Osteoblast (primary cell): ENCODE results near the gene TMEM59. TPM values are rescaled to one million over a fixed set of nuclear protein-coding genes. Genes with fewer than 3 reads are reported as not detected.
"Not testable (repeated sequence)": the region's sequence is repeated elsewhere in the genome, so short reads cannot be mapped to it uniquely, and the experiment has no call there.

Experiments used
- DNase-seq: peaks from one replicate; pipeline ENCODE4 v3.0.0; 2011; ENCODE audit warnings: low spot score, mixed read lengths; ENCODE audit not compliant: insufficient read length; ENCODE audit errors: missing footprints
- H2AFZ ChIP-seq: 2 replicates; pipeline ENCODE4 v1.6.0; 2011; ENCODE audit warnings: mild to moderate bottlenecking, low read length
- H3K27ac ChIP-seq: 2 replicates; pipeline ENCODE4 v1.5.1; 2011; ENCODE audit warnings: mild to moderate bottlenecking, low read depth, low read length, moderate library complexity
- H3K27me3 ChIP-seq: 2 replicates; pipeline ENCODE4 v1.6.0; 2012; ENCODE audit warnings: mild to moderate bottlenecking, control low read depth, inconsistent platforms, low read length, moderate library complexity; ENCODE audit not compliant: insufficient read depth
- H3K36me3 ChIP-seq: 2 replicates; pipeline ENCODE4 v1.5.1; 2011; ENCODE audit warnings: mild to moderate bottlenecking, low read length, control low read depth, moderate library complexity; ENCODE audit not compliant: insufficient read depth
- H3K4me1 ChIP-seq: 2 replicates; pipeline ENCODE4 v1.5.1; 2011; ENCODE audit warnings: mild to moderate bottlenecking, low read length, control low read depth, moderate library complexity; ENCODE audit not compliant: insufficient read depth
- H3K4me2 ChIP-seq: 2 replicates; pipeline ENCODE4 v1.6.0; 2011; ENCODE audit warnings: mild to moderate bottlenecking, low read length; ENCODE audit not compliant: insufficient read depth
- H3K4me3 ChIP-seq: fragments of 200-600 bp; sonication (generic); 3 replicates; pipeline ENCODE4 v1.5.1; 2012; ENCODE audit warnings: mild to moderate bottlenecking, low read length, inconsistent platforms; ENCODE audit not compliant: insufficient read depth
- H3K79me2 ChIP-seq: 2 replicates; pipeline ENCODE4 v1.6.0; 2012; ENCODE audit warnings: mild to moderate bottlenecking, low read length, control low read depth, inconsistent platforms; ENCODE audit not compliant: insufficient read depth
- H3K9me3 ChIP-seq: 2 replicates; pipeline ENCODE4 v1.5.1; 2011; ENCODE audit warnings: low read depth, low read length, control low read depth
- H4K20me1 ChIP-seq: 2 replicates; pipeline ENCODE4 v1.6.0; 2012; ENCODE audit warnings: mild to moderate bottlenecking, low read length, control low read depth; ENCODE audit not compliant: insufficient read depth
- CTCF ChIP-seq: IDR thresholded peaks from 2 replicates; pipeline ENCODE4 v1.5.1; 2011; ENCODE audit warnings: mild to moderate bottlenecking, low read depth, low read length, moderate library complexity; ENCODE audit errors: extremely low read depth
- total RNA-seq: library from RNA; depleted of rRNA; stranded (reverse); fragments of >200 nt; gene quantifications from 2 replicates; pipeline ENCODE4 v1.2.3, GENCODE V29; 2012

Gene TMEM59
- total RNA-seq, 1 donor, result 356 TPM

GRCh38 chr1:54028306-54029251 is 24.4 kb downstream of the TMEM59 start:
- Histone ChIP-seq H3K9me3 (no peaks in the 10 kb centered on the region), H3K4me3 (no peak overlapping the region)
- DNase-seq, result no peak

GRCh38 chr1:54027848-54028247 is 25.2 kb downstream of the TMEM59 start:
- Histone ChIP-seq H3K4me1 (no peaks in the 10 kb centered on the region), H4K20me1 (no peaks in the 10 kb centered on the region), H3K4me2 (no peak overlapping the region), H3K79me2 (no peaks in the 10 kb centered on the region), H3K27ac (no peak overlapping the region), H3K9me3 (no peaks in the 10 kb centered on the region), H2AFZ (no peak overlapping the region), H3K36me3 (peaks cover 14% of the 10 kb centered on the region), H3K4me3 (no peak overlapping the region), H3K27me3 (no peaks in the 10 kb centered on the region)
- DNase-seq, result peak; percentile 78
- no peak for TF ChIP-seq CTCF

More at GRCh38 chr1:54028306-54029251, 24.4 kb downstream of the TMEM59 start:
- Histone ChIP-seq H3K27me3 (no peaks in the 10 kb centered on the region), H2AFZ (no peak overlapping the region), H3K36me3 (peaks cover 14% of the 10 kb centered on the region), H3K79me2 (no peaks in the 10 kb centered on the region), H3K4me1 (no peaks in the 10 kb centered on the region), H3K4me2 (no peak overlapping the region), H3K27ac (no peak overlapping the region), H4K20me1 (no peaks in the 10 kb centered on the region)
- TF ChIP-seq CTCF, result no peak

GRCh38 chr1:54024811-54025210 is 28.2 kb downstream of the TMEM59 start:
- not testable (repeated sequence) for H4K20me1 ChIP-seq, H3K4me2 ChIP-seq, H3K27me3 ChIP-seq, H3K4me3 ChIP-seq, H2AFZ ChIP-seq, H3K27ac ChIP-seq, H3K4me1 ChIP-seq, DNase-seq, H3K36me3 ChIP-seq, H3K9me3 ChIP-seq, H3K79me2 ChIP-seq

GRCh38 chr1:54024358-54024757 is 28.6 kb downstream of the TMEM59 start:
- no peak overlapping the region for H2AFZ ChIP-seq

GRCh38 chr1:54019562-54020176 is 33.3 kb downstream of the TMEM59 start:
- not testable (repeated sequence) for H3K4me3 ChIP-seq, H3K79me2 ChIP-seq, H3K4me1 ChIP-seq, H3K36me3 ChIP-seq, H3K9me3 ChIP-seq, DNase-seq, H4K20me1 ChIP-seq, H3K4me2 ChIP-seq, H2AFZ ChIP-seq, H3K27ac ChIP-seq
- peaks cover 18% of the 10 kb centered on the region for H3K27me3 ChIP-seq

More at GRCh38 chr1:54024358-54024757, 28.6 kb downstream of the TMEM59 start:
- no peak overlapping the region for H3K4me3 ChIP-seq
- no peak overlapping the region for H3K27ac ChIP-seq
- no peaks in the 10 kb centered on the region for H3K4me1 ChIP-seq
- no peak overlapping the region for H3K4me2 ChIP-seq
- H3K27me3 ChIP-seq, result no peaks in the 10 kb centered on the region
- no peaks in the 10 kb centered on the region for H4K20me1 ChIP-seq
- no peak for TF ChIP-seq CTCF
- DNase-seq, result no peak
- H3K36me3 ChIP-seq, result no peaks in the 10 kb centered on the region
- no peaks in the 10 kb centered on the region for H3K79me2 ChIP-seq
- no peaks in the 10 kb centered on the region for H3K9me3 ChIP-seq
